NK-92 treated with Interleukin-12 subunit alpha and Interleukin-12 subunit beta, amount 100 ng/mL, for 24 hours (cell line): Measurements from ENCODE around the gene SH2D6.
"Not testable (repeated sequence)": the region's sequence is repeated elsewhere in the genome, so short reads cannot be mapped to it uniquely, and the experiment has no call there.

ENCODE experiments used
- DNase-seq: peaks from one replicate; lab custom pipeline; 2025; lab: John Stamatoyannopoulos, UW

SH2D6 gene

GRCh38 chr2:85422072-85422457 lies 3.6 kb downstream of the SH2D6 start:
- no peak for DNase-seq

DNA sequence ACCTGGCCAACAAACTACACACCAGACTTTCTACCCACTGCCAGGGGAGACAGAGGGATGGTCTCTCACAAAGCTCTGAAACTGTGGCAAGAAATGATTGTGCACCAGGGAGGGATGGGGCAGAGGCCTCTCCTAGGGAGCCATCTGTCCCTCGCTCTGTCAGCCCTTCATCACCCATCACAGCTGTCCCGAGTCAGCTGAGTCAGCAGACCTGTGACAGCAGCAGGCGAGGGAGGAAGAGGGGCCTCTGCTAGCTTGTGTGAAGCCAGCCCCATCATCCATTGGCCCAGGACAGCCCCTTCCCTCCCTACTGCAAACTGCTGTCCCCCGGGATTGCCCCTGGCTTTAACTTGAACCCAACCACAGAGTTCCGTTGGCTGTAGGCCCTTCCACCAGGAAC lies 5.0 kb downstream of the SH2D6 start:
- DNase-seq: no peak

DNA sequence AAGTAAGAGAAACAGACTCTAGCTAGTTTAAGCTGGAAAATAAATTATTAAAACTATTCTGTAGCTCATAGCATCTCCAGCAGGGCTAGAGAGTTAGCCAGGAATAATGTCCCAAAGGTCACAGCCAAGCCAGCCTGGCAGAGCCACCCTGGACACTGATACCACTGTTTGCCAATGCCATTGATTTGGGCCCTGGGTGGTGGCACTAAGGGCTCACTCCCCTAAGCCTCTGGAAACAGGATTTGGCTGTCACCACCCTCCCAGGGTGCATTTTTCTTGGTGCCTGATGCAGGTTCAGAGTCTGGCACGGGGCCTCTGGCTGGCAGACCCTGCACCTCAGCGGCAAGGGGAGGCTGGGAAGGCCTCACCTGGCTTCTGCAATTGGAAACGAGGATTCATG lies 7.1 kb downstream of the SH2D6 start:
- DNase-seq: no peak

DNA sequence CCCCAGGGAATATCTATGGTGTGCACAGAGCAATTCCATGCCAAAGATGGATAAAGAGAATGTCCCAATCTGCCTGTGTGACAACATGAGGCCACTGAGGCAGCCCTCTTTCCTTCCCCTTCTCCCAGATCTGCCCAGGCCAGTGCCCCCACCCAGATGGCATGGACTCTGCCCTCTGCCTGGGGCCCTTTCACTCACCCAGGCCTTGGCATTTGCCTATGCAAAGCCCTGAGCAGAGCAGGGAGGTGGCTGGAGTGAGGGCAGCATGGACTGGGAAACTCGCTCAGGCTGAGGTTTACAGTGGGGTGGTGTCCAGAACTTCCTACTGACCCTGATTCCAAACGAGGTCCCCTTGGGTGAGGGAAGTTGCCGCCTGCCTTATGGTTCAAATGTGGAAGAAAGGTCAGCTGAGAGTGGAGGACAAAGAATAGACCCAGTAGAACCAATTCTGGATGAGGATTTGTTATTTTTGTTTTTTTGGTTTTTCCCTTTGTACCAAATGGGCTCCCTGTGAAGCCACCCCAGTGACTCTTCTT lies 8.9 kb downstream of the SH2D6 start:
- DNase-seq: no peak

DNA sequence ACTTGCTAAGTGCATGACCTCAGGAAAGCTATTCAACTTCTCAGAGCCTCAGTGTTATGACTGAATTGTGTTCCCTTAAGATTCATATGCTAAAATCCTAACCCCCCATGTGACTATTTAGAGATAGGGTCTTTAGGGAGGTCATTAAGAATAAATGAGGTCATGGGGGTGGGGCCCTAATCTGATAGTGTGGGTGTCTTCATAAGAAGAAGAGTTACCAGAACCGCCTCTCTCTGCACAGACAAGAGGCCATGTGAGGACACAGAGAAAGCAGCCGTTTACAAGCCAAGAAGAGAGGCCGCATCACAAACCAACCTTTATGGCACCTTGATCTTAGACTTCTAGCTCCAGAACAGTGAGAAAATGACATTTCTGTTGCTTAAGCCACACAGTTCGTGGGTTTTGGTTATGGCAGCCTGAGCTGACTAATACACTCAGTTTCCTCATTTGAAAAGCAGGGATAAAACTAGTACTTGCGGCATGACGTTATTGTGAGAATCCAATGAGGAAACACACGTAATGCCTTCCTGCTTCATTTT lies 9.9 kb downstream of the SH2D6 start:
- no peak for DNase-seq

GRCh38 chr2:85429213-85429923 lies 10.9 kb downstream of the SH2D6 start:
- DNase-seq: no peak

DNA sequence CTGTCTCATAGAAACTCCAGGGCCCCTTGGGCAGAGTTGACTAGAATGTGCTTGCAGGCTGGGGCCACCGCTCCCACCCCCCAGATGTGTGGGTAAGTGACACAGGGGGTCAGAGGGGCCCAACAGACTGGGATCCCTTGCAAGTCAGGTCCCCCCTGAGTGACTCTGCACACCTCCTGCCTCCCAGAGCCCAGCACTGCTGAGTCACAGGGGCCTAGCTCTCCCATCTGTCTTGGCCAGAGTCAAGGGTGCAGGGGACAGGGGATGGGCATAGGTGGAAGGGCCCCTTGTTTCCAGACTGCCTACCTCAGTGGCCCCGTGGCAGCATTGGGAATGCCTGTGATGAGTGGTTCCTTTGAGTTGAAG lies 11.4 kb downstream of the SH2D6 start:
- DNase-seq: no peak

DNA sequence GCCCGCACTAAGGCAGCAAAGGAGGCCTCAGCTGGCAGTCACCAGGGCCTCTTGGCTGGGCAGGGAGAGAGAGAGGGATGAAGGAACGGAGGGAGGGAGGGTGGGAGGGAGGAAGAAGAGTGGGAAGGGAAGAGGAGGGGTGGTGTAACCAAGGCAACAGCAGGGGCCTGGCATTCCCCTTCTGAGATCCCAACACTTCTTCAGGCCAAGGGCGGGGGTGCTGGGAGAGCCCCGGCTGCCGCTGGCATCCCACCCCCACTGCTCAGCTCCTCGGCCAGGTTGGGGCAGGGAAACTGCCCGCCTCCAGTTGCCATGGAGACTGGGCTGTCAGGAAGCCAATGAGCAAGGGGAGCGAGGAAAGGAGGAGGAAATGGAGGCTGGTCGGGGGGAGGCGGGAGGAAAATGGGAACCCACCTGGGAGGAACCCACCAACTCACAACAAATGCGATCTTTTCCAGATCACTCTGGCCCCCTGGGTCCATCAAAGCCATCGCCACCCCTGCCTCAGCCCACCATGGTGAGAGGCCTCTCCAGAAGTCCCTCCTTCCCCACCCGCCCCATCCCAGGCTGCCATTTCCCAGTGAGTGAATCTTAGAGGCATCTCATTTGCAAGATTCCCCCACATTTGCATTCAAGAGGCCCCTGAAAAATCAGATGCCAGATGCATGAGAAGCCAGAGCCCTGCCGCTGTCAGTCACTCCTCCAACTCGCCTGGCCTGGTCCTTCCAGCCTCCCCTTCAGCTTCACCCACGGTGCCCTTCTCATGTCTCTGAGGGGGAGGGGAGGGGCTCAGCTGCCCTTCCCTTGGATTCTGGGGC lies 12.4 kb downstream of the SH2D6 start:
- no peak for DNase-seq

- no peak for DNase-seq
Measured at GRCh38 chr2:85431570-85432205, 13.2 kb downstream of the SH2D6 start.

- DNase-seq: no peak
Measured at GRCh38 chr2:85433511-85434089, 15.1 kb downstream of the SH2D6 start.

GRCh38 chr2:85434696-85435095 lies 16.2 kb downstream of the SH2D6 start:
- DNase-seq: no peak

- DNase-seq: no peak
Measured at GRCh38 chr2:85435220-85435958, 16.9 kb downstream of the SH2D6 start.

- no peak for DNase-seq
Measured at GRCh38 chr2:85435981-85436835, 17.7 kb downstream of the SH2D6 start.

- no peak for DNase-seq
Measured at GRCh38 chr2:85436836-85437487, 18.4 kb downstream of the SH2D6 start.

DNA sequence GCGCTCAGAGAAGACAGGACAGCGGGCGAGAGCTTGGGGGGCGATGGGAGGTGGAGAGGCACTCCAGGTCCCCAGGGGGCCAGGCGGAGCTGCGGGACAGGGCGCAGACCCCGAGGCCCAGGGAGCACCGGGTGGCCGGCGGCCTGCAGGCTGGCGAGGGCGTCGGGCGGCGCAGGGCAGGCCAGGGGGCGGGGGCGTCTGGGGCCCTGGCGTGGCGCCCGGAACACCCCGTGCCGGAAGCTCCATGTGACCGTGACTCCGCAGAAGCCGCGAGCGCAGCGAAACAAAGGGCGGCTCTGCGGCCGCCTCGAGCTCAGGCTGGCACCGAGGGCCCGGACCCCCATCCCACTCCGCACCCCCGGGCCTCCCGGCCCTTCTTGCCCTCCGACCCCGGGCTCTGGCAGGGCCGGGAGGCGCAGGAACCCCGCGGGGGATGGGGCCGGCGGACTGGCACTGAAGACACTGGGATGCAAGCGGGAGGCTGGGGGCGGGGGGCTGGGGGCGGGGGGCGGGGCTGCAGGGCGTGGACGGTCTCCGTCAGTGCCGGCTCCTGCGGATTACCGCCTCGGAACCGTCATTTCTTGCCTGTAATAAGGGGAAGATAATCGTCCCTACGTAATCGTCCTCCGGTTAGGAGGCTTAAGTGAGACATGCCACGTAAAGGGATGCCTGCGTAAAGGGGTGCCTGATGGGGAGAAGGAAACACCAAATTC lies 19.1 kb downstream of the SH2D6 start:
- DNase-seq: peak; percentile 47

DNA sequence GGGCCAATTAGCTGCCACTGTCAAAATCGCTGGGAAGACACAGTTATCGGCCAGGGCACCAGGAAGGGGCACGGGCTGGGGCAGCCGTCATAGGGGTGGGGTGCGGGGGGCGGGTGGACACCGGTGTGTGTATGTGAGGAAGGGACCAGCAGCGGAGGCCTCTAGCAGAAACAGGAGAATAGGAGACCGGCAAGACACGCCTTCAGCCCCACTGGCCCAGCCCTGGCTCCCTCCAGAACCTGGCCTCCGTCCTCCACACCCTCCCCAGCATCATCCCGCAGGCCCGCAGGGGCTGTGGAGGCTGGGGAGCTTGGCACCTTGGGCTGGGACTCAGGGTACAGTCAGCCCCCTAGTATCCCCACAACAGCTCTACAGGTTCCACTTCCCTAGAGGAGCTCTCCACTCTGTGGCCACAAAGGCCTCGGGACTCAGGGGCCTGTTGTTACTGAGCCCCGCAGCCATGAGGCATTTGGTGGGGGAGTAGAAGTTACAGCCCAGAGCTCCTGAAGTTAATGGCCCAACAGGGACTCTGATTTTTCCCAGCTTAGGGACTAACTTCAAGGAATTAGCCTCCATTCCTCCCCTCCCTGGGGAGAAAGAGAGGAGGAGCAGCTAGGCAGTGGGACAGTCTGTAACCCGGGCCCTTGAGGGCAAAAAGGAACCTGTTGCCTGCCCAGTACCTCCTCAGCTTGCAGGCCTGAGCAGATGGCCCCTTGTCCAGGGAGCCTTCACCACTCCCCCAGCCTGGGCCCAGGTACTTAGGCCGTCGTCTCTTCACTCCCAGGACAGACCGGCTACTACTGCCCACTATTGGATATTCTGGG lies 19.9 kb downstream of the SH2D6 start:
- DNase-seq: no peak

DNA sequence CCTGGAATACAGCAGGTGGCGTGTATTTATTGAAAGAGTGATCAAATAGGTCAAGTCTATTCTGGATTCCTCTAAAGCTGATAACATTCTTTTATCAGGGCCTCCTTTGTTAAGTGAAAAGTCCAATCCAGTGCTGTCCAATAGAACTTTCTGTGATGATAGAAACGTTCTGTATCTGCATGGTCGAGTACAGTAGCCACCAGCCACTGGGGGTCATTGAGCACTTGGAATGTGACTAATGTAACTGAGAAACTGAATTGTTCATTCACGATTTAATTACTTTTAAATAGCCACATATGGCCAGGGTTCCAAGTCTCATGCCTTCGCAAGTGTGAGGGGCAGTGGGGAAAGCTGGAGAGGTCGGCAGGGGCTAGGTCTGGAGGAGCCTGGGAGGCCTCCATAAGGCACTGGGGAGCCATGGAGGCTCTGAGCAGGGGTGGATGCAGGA lies 20.5 kb downstream of the SH2D6 start:
- DNase-seq: no peak

DNA sequence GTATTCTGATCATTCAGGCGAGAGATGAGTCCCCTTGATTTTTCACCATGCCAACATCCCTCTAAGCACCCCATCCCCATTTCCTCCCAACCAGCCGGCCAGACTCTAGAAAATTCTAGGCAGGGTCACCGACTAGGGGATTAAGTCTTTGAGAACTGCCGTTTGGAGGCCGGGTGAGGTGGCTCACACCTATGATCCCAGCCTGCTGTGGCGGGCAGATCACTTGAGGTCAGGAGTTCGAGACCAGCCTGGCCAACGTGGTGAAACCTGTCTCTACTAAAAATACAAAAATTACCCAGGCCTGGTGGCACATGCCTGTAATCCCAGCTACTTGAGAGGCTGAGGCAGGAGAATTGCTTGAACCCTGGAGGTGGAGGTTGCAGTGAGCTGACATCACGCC lies 21.1 kb downstream of the SH2D6 start:
- not testable (repeated sequence) for DNase-seq
